Measurements from ENCODE around the gene HPCAL1. TPM values are rescaled to one million over a fixed set of nuclear protein-coding genes. Genes with fewer than 3 reads are reported as not detected.

HPCAL1 gene
- total RNA-seq, 1 experiment from 2014 or later = 5.0 TPM

- Histone ChIP-seq H3K9me3 (ENCODE audit: low read length) (no peaks in the 10 kb centered on the region), H3K9ac (ENCODE audit: low read length) (no peak overlapping the region), H3K9me2 (replicated peaks; ENCODE audit: insufficient read depth, low read length) (no peaks in the 10 kb centered on the region), H3K4me2 (ENCODE audit: low read depth, low read length, poor library complexity, severe bottlenecking) (no peak overlapping the region), H4K20me1 (ENCODE audit: insufficient read depth, low read depth, low read length) (no peaks in the 10 kb centered on the region; the same call in 1 of the 2 replicates), H3K4me1 (ENCODE audit: low read length) (peaks cover 21% of the 10 kb centered on the region), H3K79me2 (ENCODE audit: low read length) (no peaks in the 10 kb centered on the region), H2AFZ (ENCODE audit: low read length) (no peak overlapping the region), H3K27ac (ENCODE audit: low read length) (no peak overlapping the region), H3K27me3 (ENCODE audit: low read length) (no peaks in the 10 kb centered on the region), H3K36me3 (ENCODE audit: insufficient read depth, low read length) (no peaks in the 10 kb centered on the region), H3K4me3 (ENCODE audit: low read length) (no peak overlapping the region)
- DNase-seq = no peak
These were observed 37.9 kb downstream of the HPCAL1 start for GRCh38 chr2:10340593-10340975.

DNA sequence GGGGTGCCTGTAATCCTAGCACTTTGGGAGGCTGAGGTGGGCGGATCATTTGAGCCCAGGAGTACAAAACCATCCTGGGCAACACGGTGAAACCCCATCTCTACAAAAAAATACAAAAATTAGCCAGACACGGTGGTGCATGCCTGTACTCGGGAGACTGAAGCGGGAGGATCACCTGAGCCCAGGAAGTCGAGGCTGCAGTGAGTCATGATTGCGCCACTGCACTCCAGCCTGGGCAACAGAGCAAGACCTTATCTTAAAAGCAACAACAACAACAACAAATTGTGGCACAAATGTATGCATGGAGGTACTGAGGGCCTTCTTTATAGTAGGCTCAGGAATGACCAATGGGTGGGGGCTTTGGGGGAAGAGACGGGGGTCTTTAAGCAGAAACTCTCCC is 38.5 kb downstream of the HPCAL1 start:
- Histone ChIP-seq H4K20me1 (ENCODE audit: insufficient read depth, low read depth, low read length) (no peaks in the 10 kb centered on the region; the same call in 1 of the 2 replicates), H3K27ac (ENCODE audit: low read length) (no peak overlapping the region), H3K36me3 (ENCODE audit: insufficient read depth, low read length) (no peaks in the 10 kb centered on the region), H3K79me2 (ENCODE audit: low read length) (no peaks in the 10 kb centered on the region), H3K9me2 (replicated peaks; ENCODE audit: insufficient read depth, low read length) (no peaks in the 10 kb centered on the region), H3K4me3 (ENCODE audit: low read length) (no peak overlapping the region), H3K9me3 (ENCODE audit: low read length) (no peaks in the 10 kb centered on the region), H3K27me3 (ENCODE audit: low read length) (no peaks in the 10 kb centered on the region), H3K4me2 (ENCODE audit: low read depth, low read length, poor library complexity, severe bottlenecking) (no peak overlapping the region), H3K4me1 (ENCODE audit: low read length) (peaks cover 21% of the 10 kb centered on the region), H2AFZ (ENCODE audit: low read length) (no peak overlapping the region), H3K9ac (ENCODE audit: low read length) (no peak overlapping the region)
- no peak for DNase-seq

GRCh38 chr2:10342245-10342951 is 39.7 kb downstream of the HPCAL1 start:
- Histone ChIP-seq H4K20me1 (ENCODE audit: insufficient read depth, low read depth, low read length) (no peaks in the 10 kb centered on the region; the same call in 1 of the 2 replicates), H3K4me1 (ENCODE audit: low read length) (peaks cover 21% of the 10 kb centered on the region)

DNA sequence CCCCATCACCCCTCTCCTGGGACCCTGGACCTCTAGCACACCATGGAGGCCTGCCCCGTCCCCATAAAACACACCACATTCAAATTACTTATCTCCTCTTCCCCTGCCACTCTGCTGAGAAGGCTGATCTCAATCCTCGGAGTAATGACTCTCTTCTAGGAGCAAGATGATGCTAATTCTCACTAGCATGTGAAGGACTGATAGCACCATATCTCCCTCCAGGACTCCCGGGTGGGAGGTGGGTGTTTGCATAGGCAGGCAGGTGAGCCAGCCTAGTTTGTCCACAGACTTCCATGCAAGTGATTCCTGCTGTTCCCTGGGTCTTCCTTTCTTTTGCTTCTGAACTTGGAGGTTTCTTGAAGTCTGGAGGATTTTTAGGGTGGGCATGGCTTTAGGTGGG is 40.5 kb downstream of the HPCAL1 start:
- Histone ChIP-seq H3K9ac (ENCODE audit: low read length) (no peak overlapping the region), H3K36me3 (ENCODE audit: insufficient read depth, low read length) (no peaks in the 10 kb centered on the region), H3K27ac (ENCODE audit: low read length) (no peak overlapping the region), H3K9me2 (replicated peaks; ENCODE audit: insufficient read depth, low read length) (no peaks in the 10 kb centered on the region), H3K4me3 (ENCODE audit: low read length) (no peak overlapping the region), H3K79me2 (ENCODE audit: low read length) (no peaks in the 10 kb centered on the region), H3K9me3 (ENCODE audit: low read length) (no peaks in the 10 kb centered on the region), H3K4me2 (ENCODE audit: low read depth, low read length, poor library complexity, severe bottlenecking) (no peak overlapping the region), H2AFZ (ENCODE audit: low read length) (no peak overlapping the region), H4K20me1 (ENCODE audit: insufficient read depth, low read depth, low read length) (no peaks in the 10 kb centered on the region; the same call in 1 of the 2 replicates), H3K4me1 (ENCODE audit: low read length) (peaks cover 21% of the 10 kb centered on the region), H3K27me3 (ENCODE audit: low read length) (no peaks in the 10 kb centered on the region)
- no peak for DNase-seq

More at GRCh38 chr2:10342245-10342951, 39.7 kb downstream of the HPCAL1 start:
- Histone ChIP-seq H2AFZ (ENCODE audit: low read length) (no peak overlapping the region), H3K4me2 (ENCODE audit: low read depth, low read length, poor library complexity, severe bottlenecking) (no peak overlapping the region), H3K9ac (ENCODE audit: low read length) (no peak overlapping the region), H3K9me2 (replicated peaks; ENCODE audit: insufficient read depth, low read length) (no peaks in the 10 kb centered on the region), H3K36me3 (ENCODE audit: insufficient read depth, low read length) (no peaks in the 10 kb centered on the region), H3K27ac (ENCODE audit: low read length) (no peak overlapping the region), H3K79me2 (ENCODE audit: low read length) (no peaks in the 10 kb centered on the region), H3K27me3 (ENCODE audit: low read length) (no peaks in the 10 kb centered on the region), H3K4me3 (ENCODE audit: low read length) (no peak overlapping the region), H3K9me3 (ENCODE audit: low read length) (no peaks in the 10 kb centered on the region)
- DNase-seq = no peak

- Histone ChIP-seq H3K36me3 (ENCODE audit: insufficient read depth, low read length) (no peaks in the 10 kb centered on the region), H3K9me3 (ENCODE audit: low read length) (no peaks in the 10 kb centered on the region), H2AFZ (ENCODE audit: low read length) (no peak overlapping the region), H3K27ac (ENCODE audit: low read length) (no peak overlapping the region), H3K27me3 (ENCODE audit: low read length) (no peaks in the 10 kb centered on the region), H3K9ac (ENCODE audit: low read length) (no peak overlapping the region), H3K4me1 (ENCODE audit: low read length) (peaks cover 21% of the 10 kb centered on the region), H3K4me3 (ENCODE audit: low read length) (no peak overlapping the region), H3K79me2 (ENCODE audit: low read length) (no peaks in the 10 kb centered on the region), H3K4me2 (ENCODE audit: low read depth, low read length, poor library complexity, severe bottlenecking) (peak overlapping the region; percentile 49), H4K20me1 (ENCODE audit: insufficient read depth, low read depth, low read length) (no peaks in the 10 kb centered on the region; the same call in 1 of the 2 replicates), H3K9me2 (replicated peaks; ENCODE audit: insufficient read depth, low read length) (no peaks in the 10 kb centered on the region)
- DNase-seq = no peak
These were observed 41.0 kb downstream of the HPCAL1 start for GRCh38 chr2:10343658-10344057.

GRCh38 chr2:10344105-10345066 is 41.7 kb downstream of the HPCAL1 start:
- H3K27me3 ChIP-seq (ENCODE audit: low read length) = no peaks in the 10 kb centered on the region
- H3K4me2 ChIP-seq (ENCODE audit: low read depth, low read length, poor library complexity, severe bottlenecking) = peak overlapping the region; percentile 49
- no peaks in the 10 kb centered on the region for H3K79me2 ChIP-seq (ENCODE audit: low read length)
- no peak overlapping the region for H2AFZ ChIP-seq (ENCODE audit: low read length)
- H3K9ac ChIP-seq (ENCODE audit: low read length) = peak overlapping the region; percentile 2; the same call in 1 of the 2 replicates
- DNase-seq = peak; percentile 44
- no peak overlapping the region for H3K27ac ChIP-seq (ENCODE audit: low read length)
- peaks cover 21% of the 10 kb centered on the region for H3K4me1 ChIP-seq (ENCODE audit: low read length)
- H4K20me1 ChIP-seq (ENCODE audit: insufficient read depth, low read depth, low read length) = no peaks in the 10 kb centered on the region; the same call in 1 of the 2 replicates
- no peaks in the 10 kb centered on the region for H3K9me3 ChIP-seq (ENCODE audit: low read length)
- H3K9me2 ChIP-seq (replicated peaks; ENCODE audit: insufficient read depth, low read length) = no peaks in the 10 kb centered on the region
- H3K36me3 ChIP-seq (ENCODE audit: insufficient read depth, low read length) = no peaks in the 10 kb centered on the region
- H3K4me3 ChIP-seq (ENCODE audit: low read length) = no peak overlapping the region

GRCh38 chr2:10345126-10345525 is 42.4 kb downstream of the HPCAL1 start:
- H3K4me3 ChIP-seq (ENCODE audit: low read length) = no peak overlapping the region
- peak overlapping the region; percentile 49 for H3K4me2 ChIP-seq (ENCODE audit: low read depth, low read length, poor library complexity, severe bottlenecking)
- H3K9ac ChIP-seq (ENCODE audit: low read length) = 0 out of 2 replicates have a peak overlapping the region, but pooled peaks have one; percentile 2
- peaks cover 21% of the 10 kb centered on the region for H3K4me1 ChIP-seq (ENCODE audit: low read length)
- H3K79me2 ChIP-seq (ENCODE audit: low read length) = no peaks in the 10 kb centered on the region
- no peak for DNase-seq
- H3K9me3 ChIP-seq (ENCODE audit: low read length) = no peaks in the 10 kb centered on the region
- no peak overlapping the region for H2AFZ ChIP-seq (ENCODE audit: low read length)
- no peaks in the 10 kb centered on the region; the same call in 1 of the 2 replicates for H4K20me1 ChIP-seq (ENCODE audit: insufficient read depth, low read depth, low read length)
- H3K27me3 ChIP-seq (ENCODE audit: low read length) = no peaks in the 10 kb centered on the region
- H3K27ac ChIP-seq (ENCODE audit: low read length) = no peak overlapping the region
- no peaks in the 10 kb centered on the region for H3K9me2 ChIP-seq (replicated peaks; ENCODE audit: insufficient read depth, low read length)
- no peaks in the 10 kb centered on the region for H3K36me3 ChIP-seq (ENCODE audit: insufficient read depth, low read length)

GRCh38 chr2:10345813-10346212 is 43.1 kb downstream of the HPCAL1 start:
- no peaks in the 10 kb centered on the region for H3K27me3 ChIP-seq (ENCODE audit: low read length)
- H3K9ac ChIP-seq (ENCODE audit: low read length) = no peak overlapping the region
- no peak overlapping the region for H2AFZ ChIP-seq (ENCODE audit: low read length)
- H3K9me2 ChIP-seq (replicated peaks; ENCODE audit: insufficient read depth, low read length) = no peaks in the 10 kb centered on the region
- DNase-seq = no peak
- no peaks in the 10 kb centered on the region for H3K9me3 ChIP-seq (ENCODE audit: low read length)
- no peak overlapping the region for H3K4me2 ChIP-seq (ENCODE audit: low read depth, low read length, poor library complexity, severe bottlenecking)
- H3K36me3 ChIP-seq (ENCODE audit: insufficient read depth, low read length) = no peaks in the 10 kb centered on the region
- no peak overlapping the region for H3K4me3 ChIP-seq (ENCODE audit: low read length)
- H4K20me1 ChIP-seq (ENCODE audit: insufficient read depth, low read depth, low read length) = no peaks in the 10 kb centered on the region; the same call in 1 of the 2 replicates
- H3K4me1 ChIP-seq (ENCODE audit: low read length) = peaks cover 21% of the 10 kb centered on the region
- no peak overlapping the region for H3K27ac ChIP-seq (ENCODE audit: low read length)
- no peaks in the 10 kb centered on the region for H3K79me2 ChIP-seq (ENCODE audit: low read length)
